ENCODE results near the gene TPRN. TPM values are rescaled to one million over a fixed set of nuclear protein-coding genes. Genes with fewer than 3 reads are reported as not detected.
A peak's percentile ranks its signal among the peaks of the same experiment; 100 is the strongest.

The TPRN gene
- total and polyA plus RNA-seq, 9 of the 15 experiments (the other 6 are each of a cell fraction or from before 2014, with no cell fraction given) = 0.31 to 31.9 (median 4.4) TPM

- 0 out of 2 replicates have a peak, but pooled peaks have one; percentile 53 for TF ChIP-seq SMARCC2 (IDR thresholded peaks at IDR 0.05; ENCODE audit: low read depth)
- TF ChIP-seq ZNF184 (CRISPR knock-in tag; IDR thresholded peaks at IDR 0.05) = no peak
- no peak for TF ChIP-seq NFIX (CRISPR knock-in tag; IDR thresholded peaks at IDR 0.05; ENCODE audit: low read depth)
- TF ChIP-seq GMEB1 (CRISPR knock-in tag; IDR thresholded peaks at IDR 0.05) = 0 out of 2 replicates have a peak, but pooled peaks have one; percentile 20
Measured at GRCh38 chr9:137218754-137219271, 18.3 kb upstream of the TPRN start (continued).

GRCh38 chr9:137218212-137218753 lies 17.7 kb upstream of the TPRN start:
- H3K9ac ChIP-seq (ENCODE audit: insufficient read depth in 1 of 2, low read depth in 2 of 2, low read length in 2 of 2) = peak overlapping the region; percentile 76 to 92
- peaks cover 34 to 91% of the 10 kb centered on the region in 2 experiments for H3K4me1 ChIP-seq (replicated peaks in 1 of 2; ENCODE audit: control insufficient read depth in 2 of 2, insufficient read depth in 2 of 2, low read length in 2 of 2)
- WGBS (ENCODE audit: insufficient coverage, low coverage, missing lambda C conversion rate) = 85% methylated on average over 24 of the region's 30 CpGs
- H4K20me1 ChIP-seq (replicated peaks; ENCODE audit: control insufficient read depth, insufficient read depth, low read length) = no peaks in the 10 kb centered on the region
- no peaks in the 10 kb centered on the region for H3K9me1 ChIP-seq (ENCODE audit: control insufficient read depth, insufficient read depth, low read length)
- FAIRE-seq (no peak), ATAC-seq (no peak), DNase-seq (ENCODE audit: extremely low read depth in 1 of 4, low spot score in 3 of 4) (no peak)
- peak overlapping the region; percentile 72 for H3K27ac ChIP-seq (ENCODE audit: extremely low read depth, low read depth, low read length)
- CTCF ChIA-PET (ENCODE audit: low intra/inter-chr PET ratio) = no interaction called here
- no TSS peak for BruUV-seq (replicated peaks)
- H3K36me3 ChIP-seq (ENCODE audit: control insufficient read depth, insufficient read depth, low read length) = peaks cover 32% of the 10 kb centered on the region; the same call in 1 of the 3 replicates
- in situ Hi-C loops (cut with MboI) = no loop called here
- H3K4me2 ChIP-seq (ENCODE audit: insufficient read depth, low read length) = peak overlapping the region; percentile 82
- H2AFZ ChIP-seq (ENCODE audit: low read depth, low read length) = no peak overlapping the region
- intact Hi-C loops (cut with micrococcal nuclease) = loop anchor here (2.0 kb wide), 1 partner anchor 17 kb away; the partner anchor contains the start of gene TPRN
- H3K4me3 ChIP-seq = no peak overlapping the region
- no peaks in the 10 kb centered on the region for H3K9me3 ChIP-seq (replicated peaks; ENCODE audit: control insufficient read depth, insufficient read depth, low read depth, low read length)
- peaks cover 18% of the 10 kb centered on the region; the same call in 2 of the 3 replicates for H3K79me2 ChIP-seq (ENCODE audit: control insufficient read depth, insufficient read depth, low read length)
- H3K27me3 ChIP-seq (ENCODE audit: control insufficient read depth in 2 of 2, insufficient read depth in 2 of 2, low read length in 2 of 2) = no peaks in the 10 kb centered on the region
- POLR2A ChIA-PET = interaction anchor here (0.5 to 2.1 kb wide), 11 partner anchors 9 to 222 kb away, joined by 3 to 13 read pairs (median 5); partner anchors contain the start of genes CLIC3, TPRN and TUBB4B
- TF ChIP-seq GATAD2A (IDR thresholded peaks at IDR 0.05) (no peak), ZNF511 (CRISPR knock-in tag; IDR thresholded peaks at IDR 0.05) (0 out of 2 replicates have a peak, but pooled peaks have one; percentile 9), ZNF282 (CRISPR knock-in tag; IDR thresholded peaks at IDR 0.05) (0 out of 2 replicates have a peak, but pooled peaks have one; percentile 27), HMGXB4 (CRISPR knock-in tag; IDR thresholded peaks at IDR 0.05) (0 out of 2 replicates have a peak, but pooled peaks have one; percentile 47), ZBTB33 (CRISPR knock-in tag; IDR thresholded peaks at IDR 0.05) (peak; percentile 78), ZNF589 (CRISPR knock-in tag; IDR thresholded peaks at IDR 0.05; ENCODE audit: low read depth) (0 out of 2 replicates have a peak, but pooled peaks have one; percentile 1), CAMTA2 (CRISPR knock-in tag; conservative IDR thresholded peaks at IDR 0.05) (0 out of 2 replicates have a peak, but pooled peaks have one; percentile 5), FIP1L1 (IDR thresholded peaks at IDR 0.05; ENCODE audit: low read depth, low read length, poor library complexity, severe bottlenecking) (peak; percentile 39), CHCHD3 (CRISPR knock-in tag; IDR thresholded peaks at IDR 0.05) (no peak), ZNF175 (CRISPR knock-in tag; IDR thresholded peaks at IDR 0.05; ENCODE audit: low read depth) (no peak)
